ENCODE data around the gene ARHGAP36.

ARHGAP36 gene

DNA sequence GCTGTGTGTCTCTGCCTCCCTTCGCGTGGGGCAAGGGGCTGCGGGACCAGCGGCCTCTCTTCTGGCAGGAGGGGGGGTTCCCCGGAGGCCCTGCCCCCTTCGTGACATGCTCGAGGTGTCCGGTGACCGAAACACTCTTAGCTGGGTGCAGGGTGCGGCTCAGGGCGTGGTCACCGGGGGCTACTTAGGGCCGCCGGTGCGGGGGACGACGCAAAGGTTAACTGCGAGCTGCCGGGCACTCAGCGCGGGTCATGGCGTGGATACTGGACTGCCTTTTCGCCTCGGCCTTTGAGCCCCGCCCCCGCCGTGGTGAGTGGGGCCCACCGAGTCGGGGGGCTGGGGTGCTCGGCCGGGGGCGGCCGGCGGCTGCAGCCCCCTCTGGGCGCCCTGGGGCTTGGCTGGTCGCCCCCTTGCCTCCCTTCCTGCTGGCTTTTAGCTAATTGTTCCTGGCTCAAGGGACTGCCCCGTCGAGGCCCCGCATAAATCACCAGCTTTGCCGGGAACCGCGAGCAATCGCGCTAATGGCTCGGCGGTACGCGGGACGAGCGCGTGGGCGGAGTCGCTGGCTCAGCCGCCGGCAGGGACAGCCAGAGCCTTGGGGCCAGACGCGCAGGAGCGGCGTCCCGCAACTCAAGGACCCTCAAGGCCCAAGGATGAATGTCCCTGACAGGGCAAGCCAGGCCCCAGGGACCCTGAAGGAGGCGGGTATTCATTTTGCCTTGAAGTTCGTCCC lies at the start of gene ARHGAP36:
Gene ARHGAP36 (plus strand): TSS at position 211 of the 733 bp plus-strand sequence. CDS start 23,320 bp downstream, outside the sequence.
- TF ChIP-seq CTCF (IDR thresholded peaks at IDR 0.05; ENCODE audit: insufficient read depth, low read depth, low read length, missing control alignments), result no peak
- DNase-seq (ENCODE audit: low read depth), result no peak
- no peak within 1 kb of the TSS for H3K4me3 ChIP-seq (ENCODE audit: low read length)

DNA sequence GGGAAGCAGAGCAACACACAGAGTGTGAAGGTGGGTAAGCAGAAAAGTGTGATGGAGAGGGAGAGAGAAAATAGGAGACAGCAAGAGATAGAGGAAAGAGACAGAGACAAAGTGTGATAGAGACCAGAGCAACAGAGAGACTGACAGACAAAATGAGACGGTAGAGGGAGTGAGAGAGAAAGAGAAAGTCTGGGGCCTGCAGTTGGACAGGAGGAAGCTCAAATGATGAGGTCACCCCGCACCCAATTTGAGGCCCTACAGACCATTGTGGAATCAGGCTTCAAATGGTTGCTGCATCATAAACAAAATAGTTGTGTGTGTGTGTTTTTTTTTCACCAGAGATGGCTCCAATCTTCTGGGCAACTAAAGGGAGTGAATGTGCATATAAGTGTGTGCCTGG lies 48.0 kb upstream of the ARHGAP36 start:
- TF ChIP-seq CTCF (IDR thresholded peaks at IDR 0.05; ENCODE audit: insufficient read depth, low read depth, low read length, missing control alignments), result no peak
- no peak for DNase-seq (ENCODE audit: low read depth)
- no peak overlapping the region for H3K4me3 ChIP-seq (ENCODE audit: low read length)

DNA sequence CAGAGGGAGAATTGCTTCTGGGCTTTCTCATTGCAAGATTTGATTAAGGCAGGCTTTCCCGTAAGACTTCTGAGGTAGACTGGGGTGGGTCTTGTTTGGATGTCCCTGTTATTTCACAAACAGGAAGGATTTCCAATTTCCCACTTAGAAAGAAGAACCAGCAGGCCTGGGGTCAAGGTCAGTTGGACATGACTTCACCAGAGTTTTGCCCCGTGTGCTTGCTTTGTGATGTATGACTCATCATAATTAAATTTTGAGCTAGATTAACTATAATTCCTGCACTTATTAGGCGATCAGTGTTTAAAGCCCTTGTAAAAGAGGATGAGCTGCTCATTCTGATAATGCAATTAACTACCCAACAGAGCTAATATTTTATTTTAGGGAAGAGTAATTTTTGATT lies 32.8 kb upstream of the ARHGAP36 start:
- no peak for TF ChIP-seq CTCF (IDR thresholded peaks at IDR 0.05; ENCODE audit: insufficient read depth, low read depth, low read length, missing control alignments)
- no peak for DNase-seq (ENCODE audit: low read depth)
- H3K4me3 ChIP-seq (ENCODE audit: low read length), result no peak overlapping the region

DNA sequence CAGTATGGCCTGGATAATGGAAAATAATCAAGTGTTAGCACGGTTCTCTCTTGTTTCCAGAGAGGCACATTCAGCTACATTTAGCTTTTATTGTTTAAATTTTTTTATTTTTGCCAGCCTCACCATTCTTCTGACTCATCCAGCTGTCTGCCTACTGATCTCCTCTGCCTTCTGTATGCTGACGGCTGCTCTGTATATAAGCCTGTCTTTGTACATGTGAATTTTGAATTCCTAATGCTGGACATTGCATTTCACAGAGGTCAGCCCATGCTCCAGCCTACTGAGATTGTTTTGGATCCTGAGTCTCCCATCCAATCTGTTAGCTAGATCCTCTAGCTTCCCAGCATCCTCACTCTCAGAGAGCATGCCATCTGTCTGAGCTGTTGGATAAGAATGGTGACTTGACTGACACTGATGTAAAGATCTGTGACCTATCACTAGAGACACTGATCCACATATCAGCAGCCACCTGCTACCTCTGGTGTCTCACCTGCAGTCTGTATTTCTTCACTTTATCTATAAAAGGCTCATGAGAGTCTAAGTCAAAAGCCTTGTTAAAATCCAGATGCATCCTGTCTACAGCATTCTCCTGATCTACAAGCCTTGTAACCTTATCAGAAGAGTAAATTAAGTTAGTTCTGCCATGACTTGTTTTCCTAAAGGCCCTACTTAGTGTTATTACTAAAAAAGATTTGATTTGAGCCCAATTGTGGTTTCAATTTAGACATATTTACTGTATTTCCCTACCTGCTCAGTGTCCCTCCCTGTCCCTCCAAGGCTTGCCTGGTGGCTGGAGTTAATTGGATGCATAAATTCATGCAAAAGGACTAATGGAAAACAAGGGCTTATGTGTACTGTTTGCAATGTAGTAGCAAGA lies 25.6 kb upstream of the ARHGAP36 start:
- no peak for TF ChIP-seq CTCF (IDR thresholded peaks at IDR 0.05; ENCODE audit: insufficient read depth, low read depth, low read length, missing control alignments)
- DNase-seq (ENCODE audit: low read depth), result no peak

DNA sequence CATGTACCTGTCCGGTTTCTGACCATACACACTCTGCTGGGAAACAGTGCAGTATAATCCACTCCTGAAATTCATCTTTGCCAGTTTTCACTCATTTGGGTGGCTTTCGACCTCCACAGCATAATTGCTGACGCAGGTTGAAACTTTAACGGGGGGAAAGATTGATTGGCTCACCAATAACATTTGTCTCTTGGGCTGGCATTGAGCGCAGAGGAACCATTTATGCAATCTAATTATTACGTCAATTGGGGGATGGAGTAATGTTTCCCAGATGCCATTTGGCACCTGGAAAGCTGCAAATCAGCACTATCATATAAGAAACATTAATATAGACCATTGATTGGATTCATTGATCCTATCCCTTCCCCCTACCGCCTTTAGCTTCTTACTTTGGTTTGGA lies 24.1 kb upstream of the ARHGAP36 start:
- H3K4me3 ChIP-seq (ENCODE audit: low read length), result no peak overlapping the region
- no peak for DNase-seq (ENCODE audit: low read depth)
- TF ChIP-seq CTCF (IDR thresholded peaks at IDR 0.05; ENCODE audit: insufficient read depth, low read depth, low read length, missing control alignments), result no peak

More for the DNA sequence above, 25.6 kb upstream of the ARHGAP36 start:
- H3K4me3 ChIP-seq (ENCODE audit: low read length), result no peak overlapping the region

- H3K4me3 ChIP-seq (ENCODE audit: low read length), result no peak overlapping the region
- no peak for TF ChIP-seq CTCF (IDR thresholded peaks at IDR 0.05; ENCODE audit: insufficient read depth, low read depth, low read length, missing control alignments)
- DNase-seq (ENCODE audit: low read depth), result no peak
These were observed 17.4 kb upstream of the ARHGAP36 start for GRCh38 chrX:131040781-131041180.

Data from epithelial cell of esophagus (primary cell).